ENCODE data around the gene KCTD12. TPM values are rescaled to one million over a fixed set of nuclear protein-coding genes. Genes with fewer than 3 reads are reported as not detected.

The KCTD12 gene
- 7.4 and 8.6 TPM in 2 replicates for total RNA-seq
- long read RNA-seq, full-length matches to known transcripts = 4 of 4 reads
- long read RNA-seq, partial matches to known transcripts = 0 of 4 reads
- long read RNA-seq, other reads (novel, unspliced or antisense) = 0 of 4 reads

DNA sequence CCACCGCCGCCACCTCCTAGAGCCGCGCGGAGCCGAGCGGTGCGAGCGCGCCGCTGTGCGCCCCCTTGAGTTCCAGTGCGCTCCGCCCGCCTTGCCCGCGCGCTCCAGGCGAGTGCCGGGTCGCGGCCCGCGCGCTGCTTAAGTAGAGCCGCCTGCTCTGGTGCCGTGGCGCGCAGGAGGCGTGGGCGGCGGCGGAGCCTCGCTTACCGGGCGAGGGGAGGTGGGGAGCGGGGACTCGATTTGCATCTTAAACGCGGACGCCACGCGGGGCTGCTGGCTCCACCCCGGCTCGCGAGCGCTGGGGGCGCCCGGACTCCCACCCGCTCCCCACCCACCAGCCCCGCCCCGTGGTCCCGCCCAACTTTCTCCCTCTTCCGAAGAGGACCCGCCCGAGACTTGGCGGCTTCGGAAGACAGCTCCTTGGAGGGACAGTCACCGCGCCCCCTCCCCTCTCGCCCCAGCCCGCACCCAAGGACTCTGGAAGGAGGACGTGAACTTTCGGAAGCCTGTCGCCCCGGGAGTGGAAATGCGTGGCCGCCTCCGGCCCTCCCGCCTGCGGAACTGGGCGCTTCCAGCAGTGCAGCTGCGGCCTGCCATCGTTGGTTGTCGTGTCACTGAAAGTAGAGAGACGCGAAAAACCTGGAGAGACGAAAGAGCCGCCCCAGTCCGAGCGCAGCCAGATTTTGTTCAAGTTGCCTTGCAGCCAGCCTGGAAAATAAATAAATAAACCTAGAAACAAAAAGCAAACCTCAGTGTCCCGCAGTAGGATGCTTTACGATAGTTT, at the start of gene KCTD12:
Gene KCTD12 (minus strand): TSS at position 114 of the 784 bp plus-strand sequence. CDS start 257 bp downstream, outside the sequence.
- Mint-ChIP-seq H3K36me3 (ENCODE audit: low read depth) (no peaks in the 10 kb centered on the region), H3K27ac (ENCODE audit: unreplicated experiment) (no peak within 1 kb of the TSS), H3K4me3 (peak within 1 kb of the TSS; percentile 90), H3K9me3 (no peaks in the 10 kb centered on the region), H3K27me3 (ENCODE audit: low read depth) (peaks cover 72% of the 10 kb centered on the region), H3K4me1 (peaks cover 22% of the 10 kb centered on the region)
- TF ChIP-seq CTCF (conservative IDR thresholded peaks at IDR 0.05) = peak; percentile 44
- DNase-seq (ENCODE audit: low read depth, low spot score) = peak; percentile 66

DNA sequence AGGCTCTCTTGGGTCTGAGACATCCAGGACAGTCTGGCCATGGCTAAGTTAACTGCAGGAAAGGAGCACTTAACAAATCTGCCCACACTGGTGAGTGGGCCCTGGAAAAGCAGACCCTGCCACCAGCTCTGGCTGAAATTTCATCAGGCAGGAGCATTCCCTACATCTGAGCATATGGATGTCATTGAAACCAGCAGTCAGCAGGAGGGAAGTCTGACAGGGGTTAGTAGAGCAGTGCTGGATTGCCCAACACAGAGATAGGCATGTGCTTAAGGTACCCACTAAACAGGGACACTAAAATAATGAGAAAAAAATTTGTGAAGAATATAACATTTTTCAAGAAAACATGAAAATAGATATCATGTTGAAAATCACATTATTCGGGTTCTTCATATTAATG, 48.5 kb upstream of the KCTD12 start:
- H3K4me1 Mint-ChIP-seq = no peaks in the 10 kb centered on the region
- TF ChIP-seq CTCF (conservative IDR thresholded peaks at IDR 0.05) = no peak
- no peak overlapping the region for H3K4me3 Mint-ChIP-seq
- DNase-seq (ENCODE audit: low read depth, low spot score) = no peak
- no peak overlapping the region for H3K27ac Mint-ChIP-seq (ENCODE audit: unreplicated experiment)
- no peaks in the 10 kb centered on the region for H3K27me3 Mint-ChIP-seq (ENCODE audit: low read depth)
- H3K9me3 Mint-ChIP-seq = peaks cover 2% of the 10 kb centered on the region
- H3K36me3 Mint-ChIP-seq (ENCODE audit: low read depth) = no peaks in the 10 kb centered on the region

GRCh38 chr13:76932076-76932475, 45.9 kb upstream of the KCTD12 start:
- H3K9me3 Mint-ChIP-seq = peaks cover 2% of the 10 kb centered on the region
- DNase-seq (ENCODE audit: low read depth, low spot score) = no peak
- no peaks in the 10 kb centered on the region for H3K27me3 Mint-ChIP-seq (ENCODE audit: low read depth)
- H3K4me3 Mint-ChIP-seq = no peak overlapping the region
- no peak overlapping the region for H3K27ac Mint-ChIP-seq (ENCODE audit: unreplicated experiment)
- H3K4me1 Mint-ChIP-seq = no peaks in the 10 kb centered on the region
- H3K36me3 Mint-ChIP-seq (ENCODE audit: low read depth) = no peaks in the 10 kb centered on the region
- TF ChIP-seq CTCF (conservative IDR thresholded peaks at IDR 0.05) = no peak

GRCh38 chr13:76929851-76930374, 43.7 kb upstream of the KCTD12 start:
- Mint-ChIP-seq H3K9me3 (peaks cover 2% of the 10 kb centered on the region), H3K27me3 (ENCODE audit: low read depth) (no peaks in the 10 kb centered on the region), H3K27ac (ENCODE audit: unreplicated experiment) (no peak overlapping the region), H3K4me1 (peaks cover 4% of the 10 kb centered on the region), H3K36me3 (ENCODE audit: low read depth) (no peaks in the 10 kb centered on the region), H3K4me3 (no peak overlapping the region)
- TF ChIP-seq CTCF (conservative IDR thresholded peaks at IDR 0.05) = no peak
- DNase-seq (ENCODE audit: low read depth, low spot score) = no peak

- Mint-ChIP-seq H3K4me3 (no peak overlapping the region), H3K27ac (ENCODE audit: unreplicated experiment) (no peak overlapping the region), H3K36me3 (ENCODE audit: low read depth) (no peaks in the 10 kb centered on the region), H3K27me3 (ENCODE audit: low read depth) (no peaks in the 10 kb centered on the region), H3K4me1 (peaks cover 4% of the 10 kb centered on the region), H3K9me3 (peaks cover 2% of the 10 kb centered on the region)
- no peak for DNase-seq (ENCODE audit: low read depth, low spot score)
- TF ChIP-seq CTCF (conservative IDR thresholded peaks at IDR 0.05) = no peak
Measured at GRCh38 chr13:76929320-76929719, 43.1 kb upstream of the KCTD12 start.
